Stimulated activated CD4-positive, alpha-beta T cell treated with anti-CD3 and anti-CD28 coated beads, Interleukin-1b, Interleukin-23, amount 100 ng/mL, for 4 hours (primary cell): ENCODE results near the gene DCTN2.

Experiments
- DNase-seq, 2 donors: peaks; one replicate each; pipeline ENCODE4 v3.0.0-alpha.2; 2020; ENCODE audit warnings: low read depth in 2 of 2

DCTN2 gene

GRCh38 chr12:57491393-57492280 lies 55.4 kb downstream of the DCTN2 start:
- no peak for DNase-seq

DNA sequence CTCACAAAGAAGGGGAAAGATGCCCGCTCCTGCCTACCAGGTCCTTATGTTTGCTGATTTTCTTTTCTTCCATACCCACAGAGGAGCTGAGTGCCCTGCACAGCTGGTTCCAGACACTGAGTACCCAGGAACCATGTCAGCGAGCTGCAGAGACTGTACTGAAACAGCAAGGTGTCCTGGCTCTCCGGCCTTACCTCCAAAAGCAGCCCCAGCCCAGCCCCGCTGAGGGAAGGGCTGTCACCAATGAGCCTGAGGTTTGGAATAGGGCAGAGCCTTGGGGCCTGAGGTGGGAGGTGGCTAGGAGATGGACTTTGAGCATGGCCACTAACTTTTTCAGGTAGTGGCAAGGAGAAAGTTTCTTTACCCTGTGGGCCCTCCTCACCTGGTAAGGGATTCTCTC lies 56.9 kb downstream of the DCTN2 start:
- DNase-seq, result no peak

- no peak for DNase-seq
Observed at GRCh38 chr12:57489157-57489641, 57.8 kb downstream of the DCTN2 start.

GRCh38 chr12:57488402-57489156 lies 58.4 kb downstream of the DCTN2 start:
- no peak for DNase-seq

GRCh38 chr12:57487597-57488401 lies 59.2 kb downstream of the DCTN2 start, which contains the start of gene MARS1:
TSS of gene MARS1 (plus strand) at chr12:57488068. CDS start at chr12:57488091, 23 bp downstream.
- peak; percentile 78 to 84 for DNase-seq

DNA sequence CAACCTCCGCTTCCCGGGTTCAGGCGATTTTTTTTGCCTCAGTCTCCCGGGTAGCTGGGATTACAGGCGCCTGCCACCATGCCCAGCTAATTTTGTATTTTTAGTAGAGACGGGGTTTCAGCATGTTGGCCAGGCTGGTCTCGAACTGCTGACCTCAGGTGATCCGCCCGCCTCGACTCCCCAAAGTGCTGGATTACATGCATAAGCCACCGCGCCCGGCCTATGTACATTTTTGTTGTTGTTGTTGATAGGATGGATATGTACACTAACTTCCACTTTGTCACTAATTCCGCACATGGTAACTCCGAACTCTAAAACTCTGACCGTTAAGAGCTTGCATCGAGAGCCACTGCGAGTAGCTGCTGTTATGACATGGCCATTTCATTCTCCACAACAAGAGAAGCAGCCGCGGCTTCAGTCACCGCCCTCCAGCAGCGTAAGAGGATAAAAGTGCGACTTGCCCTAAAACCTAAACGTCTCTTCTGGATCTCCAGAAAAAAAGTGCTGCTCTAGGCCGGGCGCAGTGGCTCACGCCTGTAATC lies 59.9 kb downstream of the DCTN2 start:
- DNase-seq, result no peak

GRCh38 chr12:57485695-57486094 lies 61.3 kb downstream of the DCTN2 start:
- no peak for DNase-seq

- no peak for DNase-seq
Observed at GRCh38 chr12:57483466-57483865, 63.5 kb downstream of the DCTN2 start.

DNA sequence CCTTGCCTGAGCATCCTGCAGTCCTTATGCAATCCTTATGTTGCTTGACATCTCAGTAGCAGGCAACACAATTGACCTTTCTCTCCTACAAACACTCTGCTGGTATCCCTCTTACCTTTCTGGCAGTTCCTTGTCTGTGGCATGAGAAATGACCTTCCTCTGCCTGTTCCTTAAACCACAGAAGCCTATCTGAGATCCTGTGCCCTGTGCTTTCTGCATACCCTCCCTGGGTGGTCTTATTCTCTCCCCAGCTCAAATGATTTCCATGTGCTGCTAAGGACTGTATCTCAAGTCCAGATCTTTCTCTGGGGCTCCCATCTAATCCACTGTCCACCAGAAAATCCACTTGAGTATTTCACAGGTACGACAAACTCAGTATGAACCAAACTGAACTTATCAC lies 65.3 kb downstream of the DCTN2 start:
- no peak for DNase-seq
